Type B pancreatic cell (in vitro differentiated cells): Measurements from ENCODE around the gene TMCC1. TPM values are rescaled to one million over a fixed set of nuclear protein-coding genes. Genes with fewer than 3 reads are reported as not detected.

Source experiments
- DNase-seq: peaks from one replicate; pipeline ENCODE4 v3.0.0; 2021; ENCODE audit warnings: mixed read lengths; ENCODE audit not compliant: unreplicated experiment; ENCODE audit errors: extremely low spot score
- H3K27ac Mint-ChIP-seq: 2 replicates; pipeline ENCODE4 v1.8.0; 2021; ENCODE audit warnings: mild to moderate bottlenecking, mixed read lengths
- H3K27me3 Mint-ChIP-seq: 2 replicates; pipeline ENCODE4 v1.8.0; 2021; ENCODE audit warnings: mixed read lengths
- H3K36me3 Mint-ChIP-seq: 2 replicates; pipeline ENCODE4 v1.8.0; 2021; ENCODE audit warnings: mixed read lengths
- H3K4me1 Mint-ChIP-seq: one replicate; pipeline ENCODE4 v1.8.0; 2021; ENCODE audit warnings: mixed read lengths; ENCODE audit not compliant: unreplicated experiment
- H3K4me3 Mint-ChIP-seq: 2 replicates; pipeline ENCODE4 v1.8.0; 2021; ENCODE audit warnings: mild to moderate bottlenecking, mixed read lengths
- H3K9me3 Mint-ChIP-seq: 2 replicates; pipeline ENCODE4 v1.8.0; 2021; ENCODE audit warnings: mixed read lengths
- CTCF ChIP-seq: fragments of 200-600 bp; sonication (generic); conservative IDR thresholded peaks from 2 replicates; pipeline ENCODE4 v1.5.0; 2021; ENCODE audit warnings: antibody characterized with exemption, mild to moderate bottlenecking
- total RNA-seq: library from RNA; stranded (reverse); gene quantifications from 2 replicates; pipeline ENCODE4 v1.2.1, GENCODE V29; 2021; ENCODE audit warnings: low replicate concordance

The TMCC1 gene
- total RNA-seq, 1 donor from 2014 or later: 46.9 TPM

GRCh38 chr3:129663930-129664646 lies 229.4 kb downstream of the TMCC1 start:
- H3K4me3 Mint-ChIP-seq: no peak overlapping the region
- peaks cover 5% of the 10 kb centered on the region for H3K9me3 Mint-ChIP-seq
- H3K27me3 Mint-ChIP-seq: no peaks in the 10 kb centered on the region
- TF ChIP-seq CTCF: no peak
- peak overlapping the region; percentile 97 for H3K27ac Mint-ChIP-seq
- DNase-seq: no peak
- peaks cover 17% of the 10 kb centered on the region for H3K4me1 Mint-ChIP-seq
- H3K36me3 Mint-ChIP-seq: peaks cover 19% of the 10 kb centered on the region

- H3K4me3 Mint-ChIP-seq: peak overlapping the region; percentile 71
- no peak for DNase-seq
- H3K9me3 Mint-ChIP-seq: peaks cover 5% of the 10 kb centered on the region
- peaks cover 18% of the 10 kb centered on the region for H3K36me3 Mint-ChIP-seq
- H3K4me1 Mint-ChIP-seq: peaks cover 23% of the 10 kb centered on the region
- no peak for TF ChIP-seq CTCF
- no peaks in the 10 kb centered on the region for H3K27me3 Mint-ChIP-seq
- H3K27ac Mint-ChIP-seq: peak overlapping the region; percentile 97
These were observed 230.5 kb downstream of the TMCC1 start for GRCh38 chr3:129663045-129663446.

GRCh38 chr3:129662191-129662608 lies 231.3 kb downstream of the TMCC1 start:
- Mint-ChIP-seq H3K27me3 (no peaks in the 10 kb centered on the region), H3K27ac (peak overlapping the region; percentile 97), H3K36me3 (peaks cover 10% of the 10 kb centered on the region), H3K9me3 (no peaks in the 10 kb centered on the region), H3K4me1 (peaks cover 29% of the 10 kb centered on the region), H3K4me3 (peak overlapping the region; percentile 14)
- TF ChIP-seq CTCF: no peak
- DNase-seq: no peak

- peak overlapping the region; percentile 97 for H3K27ac Mint-ChIP-seq
- H3K36me3 Mint-ChIP-seq: peaks cover 10% of the 10 kb centered on the region
- H3K4me3 Mint-ChIP-seq: peak overlapping the region; percentile 14
- no peak for TF ChIP-seq CTCF
- DNase-seq: no peak
- H3K27me3 Mint-ChIP-seq: no peaks in the 10 kb centered on the region
- H3K4me1 Mint-ChIP-seq: peaks cover 33% of the 10 kb centered on the region
- H3K9me3 Mint-ChIP-seq: no peaks in the 10 kb centered on the region
These were observed 231.7 kb downstream of the TMCC1 start for GRCh38 chr3:129661766-129662165.

GRCh38 chr3:129658110-129658843 lies 235.2 kb downstream of the TMCC1 start:
- H3K27me3 Mint-ChIP-seq: no peaks in the 10 kb centered on the region
- peak overlapping the region; percentile 50 for H3K4me3 Mint-ChIP-seq
- no peaks in the 10 kb centered on the region for H3K9me3 Mint-ChIP-seq
- peaks cover 15% of the 10 kb centered on the region for H3K36me3 Mint-ChIP-seq
- no peak for TF ChIP-seq CTCF
- no peak for DNase-seq
- peak overlapping the region; percentile 74 for H3K27ac Mint-ChIP-seq
- peaks cover 39% of the 10 kb centered on the region for H3K4me1 Mint-ChIP-seq
